A549 (cell line): ENCODE measurements around the gene CD99. TPM values are rescaled to one million over a fixed set of nuclear protein-coding genes. Genes with fewer than 3 reads are reported as not detected.

Experiments used
- ATAC-seq, 2 experiments: fragments of 200-7000 bp in 1 of 2; fragments of >200 bp in 1 of 2; cut with Nextera tagmentation in 1 of 2; cut with Tn5 transposase in 1 of 2; 3 replicates each; pipeline versions ENCODE4 v1.8.0 to v1.9.1; 2018 to 2020; ENCODE audit warnings: mild to moderate bottlenecking in 1 of 2, moderate library complexity in 1 of 2
- CTCF ChIA-PET: fragments of 300-600 bp; sonication (Branson Sonifier 250); formaldehyde crosslinking; extraction: SDS; loops from one replicate; lab custom pipeline; 2021; ENCODE audit warnings: antibody characterized with exemption, inconsistent platforms; lab: Yijun Ruan, JAX
- POLR2A ChIA-PET: fragments of 350-600 bp; formaldehyde crosslinking; extraction: SDS; loops from one replicate; lab custom pipeline; 2021; ENCODE audit warnings: antibody characterized with exemption, inconsistent platforms; lab: Yijun Ruan, JAX
- DNase-seq, 2 experiments: peaks; one replicate each; pipeline versions ENCODE4 v3.0.0 to v3.0.0-alpha.2; 2011 to 2016; ENCODE audit warnings: low read depth in 1 of 2, low spot score in 1 of 2
- FAIRE-seq: peaks from 2 replicates; lab custom pipeline; 2011; peaks lifted over from hg19 to GRCh38; lab: Jason Lieb, UNC
- H3K27ac ChIP-seq, 2 experiments: fragments of >200 bp; sonication (Bioruptor Twin); formaldehyde crosslinking; 3 replicates each; pipeline ENCODE4 v1.5.1; 2016 to 2017
- H3K4me1 ChIP-seq: fragments of >200 bp; sonication (Bioruptor Twin); formaldehyde crosslinking; 3 replicates; pipeline ENCODE4 v1.6.1; 2016
- H3K4me2 ChIP-seq: fragments of >200 bp; sonication (Bioruptor Twin); formaldehyde crosslinking; 3 replicates; pipeline ENCODE4 v1.6.1; 2016
- H3K4me3 ChIP-seq: fragments of >200 bp; sonication (Bioruptor Twin); formaldehyde crosslinking; 3 replicates; pipeline ENCODE4 v1.5.1; 2016
- H3K9me3 ChIP-seq: fragments of >200 bp; sonication (Bioruptor Twin); formaldehyde crosslinking; 3 replicates; pipeline ENCODE4 v1.6.1; 2016
- BCL3 ChIP-seq: fragments of >200 bp; sonication (Bioruptor Twin); formaldehyde crosslinking; IDR thresholded peaks from 3 replicates; pipeline ENCODE4 v1.6.1; 2016
- BHLHE40 ChIP-seq: IDR thresholded peaks from 2 replicates; pipeline ENCODE4 v1.6.1; 2012; ENCODE audit warnings: low read depth, low read length, inconsistent platforms
- CBX8 ChIP-seq: fragments of 200-600 bp; sonication (generic); IDR thresholded peaks from 2 replicates; pipeline ENCODE4 v1.6.1; 2016
- CHD4 ChIP-seq: fragments of 200-600 bp; sonication (generic); IDR thresholded peaks from 2 replicates; pipeline ENCODE4 v1.6.1; 2016; ENCODE audit warnings: antibody characterized with exemption, mild to moderate bottlenecking, borderline replicate concordance
- EP300 ChIP-seq, 2 experiments: fragments of >200 bp; sonication (Bioruptor Twin); formaldehyde crosslinking; IDR thresholded peaks; 2 replicates in 1 of 2; 3 replicates in 1 of 2; pipeline ENCODE4 v1.6.1; 2016 to 2017
- HEYL ChIP-seq: fragments of 250-450 bp; sonication (Bioruptor Pico); IDR thresholded peaks from 2 replicates; pipeline ENCODE4 v1.8.0; 2021; ENCODE audit warnings: mild to moderate bottlenecking, moderate library complexity
- HOXA7 ChIP-seq: fragments of 250-450 bp; sonication (Bioruptor Pico); IDR thresholded peaks from 2 replicates; pipeline ENCODE4 v1.5.0; 2020; ENCODE audit warnings: mild to moderate bottlenecking, moderate library complexity
- JUN ChIP-seq, 2 experiments: fragments of >200 bp; sonication (Bioruptor Twin); formaldehyde crosslinking; IDR thresholded peaks; 2 replicates in 1 of 2; 3 replicates in 1 of 2; pipeline ENCODE4 v1.6.1; 2016 to 2017
- JUNB ChIP-seq: fragments of >200 bp; sonication (Bioruptor Twin); formaldehyde crosslinking; IDR thresholded peaks from 2 replicates; pipeline ENCODE4 v1.6.1; 2016
- KDM5A ChIP-seq: fragments of 200-600 bp; sonication (generic); IDR thresholded peaks from 2 replicates; pipeline ENCODE4 v1.6.1; 2016; ENCODE audit warnings: antibody characterized with exemption, mild to moderate bottlenecking
- NFE2L2 ChIP-seq: fragments of 150-350 bp; conservative IDR thresholded peaks from 2 replicates; pipeline ENCODE4 v1.6.1; 2014; ENCODE audit warnings: low read length
- NR3C1 ChIP-seq: fragments of >200 bp; sonication (Bioruptor Twin); formaldehyde crosslinking; IDR thresholded peaks from 3 replicates; pipeline ENCODE4 v1.6.1; 2017
- POLR2A ChIP-seq: IDR thresholded peaks from 2 replicates; pipeline ENCODE4 v1.6.1; 2012; ENCODE audit warnings: mild to moderate bottlenecking, low read length
- POLR2AphosphoS2 ChIP-seq: conservative IDR thresholded peaks from 2 replicates; pipeline ENCODE4 v1.6.1; 2012; ENCODE audit warnings: low read length, improper control_type of control experiment, inconsistent platforms
- RCOR1 ChIP-seq: fragments of 150-350 bp; IDR thresholded peaks from 2 replicates; pipeline ENCODE4 v1.6.1; 2014; ENCODE audit warnings: antibody characterized with exemption, low read length, low read depth
- TP53 ChIP-seq: fragments of 250-450 bp; sonication (Bioruptor Pico); IDR thresholded peaks from 2 replicates; pipeline ENCODE4 v1.5.0; 2021; ENCODE audit warnings: mild to moderate bottlenecking, moderate library complexity
- USF2 ChIP-seq: fragments of 450-650 bp; IDR thresholded peaks from 2 replicates; pipeline ENCODE4 v1.6.1; 2014; ENCODE audit warnings: antibody characterized with exemption
- ZFP36 ChIP-seq: fragments of 450-650 bp; IDR thresholded peaks from 2 replicates; pipeline ENCODE4 v1.6.1; 2014; ENCODE audit warnings: borderline replicate concordance; ENCODE audit not compliant: partially characterized antibody
- ZNF302 ChIP-seq: fragments of 250-450 bp; sonication (Bioruptor Pico); IDR thresholded peaks from 2 replicates; pipeline ENCODE4 v1.9.0; 2021; ENCODE audit warnings: inconsistent platforms, mild to moderate bottlenecking, moderate library complexity
- WGBS: methylation state at CpG from one replicate; pipeline ENCODE4 v1.1.6; 2017; ENCODE audit errors: missing lambda C conversion rate; 5-methylcytosine and 5-hydroxymethylcytosine counted together
- polyA plus RNA-seq, 4 experiments: library from polyadenylated mRNA; depleted of rRNA in 3 of 4; stranded (reverse); fragments of >200 nt; fragmentation: RNase III in 1 of 4; extraction: RNeasy Plus Mini Kit Qiagen cat#74134 plus additional on column Dnase treatment in 1 of 4; gene quantifications; 2 replicates in 3 of 4; 3 replicates in 1 of 4; pipeline ENCODE4 v1.2.3, GENCODE V29; 2011 to 2017
- TF ChIP-seq, protein P1 (sequence below): fragments of 200-600 bp; sonication (generic); IDR thresholded peaks from 2 replicates; pipeline ENCODE4 v1.6.1; 2016; ENCODE audit warnings: antibody characterized with exemption, mild to moderate bottlenecking, moderate library complexity

CD99 gene
- polyA plus RNA-seq, 2 of the 4 experiments (the other 2 are of a cell fraction) = 136 to 172 TPM

DNA sequence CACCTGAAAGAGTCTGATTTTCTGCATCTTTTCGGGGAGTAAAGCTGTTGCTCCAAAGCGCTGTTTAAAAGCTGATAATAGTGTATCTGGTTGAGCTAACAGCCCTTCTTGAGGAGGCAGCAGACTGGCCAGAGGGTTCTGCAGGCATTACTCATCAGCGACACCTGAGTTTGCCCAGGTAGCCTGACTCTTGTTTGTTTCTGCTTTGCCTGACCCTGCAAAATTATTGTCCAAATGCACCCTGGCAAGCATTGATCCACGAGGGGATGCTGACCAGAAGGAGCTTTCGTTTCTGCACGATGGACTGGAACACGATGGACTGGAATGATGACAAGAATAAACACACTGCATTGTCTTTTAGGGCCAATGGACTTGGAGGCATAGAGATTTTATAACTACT is 6.2 kb downstream of the CD99 start (continued):
- TF ChIP-seq BCL3 (no peak), KDM5A (no peak), CBX8 (no peak), HOXA7 (CRISPR knock-in tag) (no peak), EP300 (IDR thresholded peaks at IDR 0.05) (no peak)

- POLR2A ChIA-PET = no interaction called here
- FAIRE-seq (no peak), ATAC-seq (peak in 1 of 2 experiments; percentile 18; a peak in 1 of 6 replicates), DNase-seq (no peak)
- peaks cover 23% of the 10 kb centered on the region for H3K4me1 ChIP-seq
- H3K27ac ChIP-seq = no peak overlapping the region; a peak in 1 of 6 replicates
- peak overlapping the region; percentile 30; the same call in 1 of the 3 replicates for H3K4me2 ChIP-seq
- WGBS = 90% methylated on average over 9 of the region's 9 CpGs
- TF ChIP-seq POLR2A (no peak), USF2 (no peak), NR3C1 (no peak), ZFP36 (no peak), HEYL (no peak), NFE2L2 (no peak), RCOR1 (no peak), HOXA7 (CRISPR knock-in tag) (no peak), BHLHE40 (no peak), ZNF302 (CRISPR knock-in tag) (no peak), TP53 (CRISPR knock-in tag) (no peak), POLR2AphosphoS2 (no peak), BCL3 (no peak), JUNB (no peak), JUN (IDR thresholded peaks at IDR 0.05) (no peak), CBX8 (no peak), CHD4 (no peak)
- TF ChIP-seq, protein P1, sequence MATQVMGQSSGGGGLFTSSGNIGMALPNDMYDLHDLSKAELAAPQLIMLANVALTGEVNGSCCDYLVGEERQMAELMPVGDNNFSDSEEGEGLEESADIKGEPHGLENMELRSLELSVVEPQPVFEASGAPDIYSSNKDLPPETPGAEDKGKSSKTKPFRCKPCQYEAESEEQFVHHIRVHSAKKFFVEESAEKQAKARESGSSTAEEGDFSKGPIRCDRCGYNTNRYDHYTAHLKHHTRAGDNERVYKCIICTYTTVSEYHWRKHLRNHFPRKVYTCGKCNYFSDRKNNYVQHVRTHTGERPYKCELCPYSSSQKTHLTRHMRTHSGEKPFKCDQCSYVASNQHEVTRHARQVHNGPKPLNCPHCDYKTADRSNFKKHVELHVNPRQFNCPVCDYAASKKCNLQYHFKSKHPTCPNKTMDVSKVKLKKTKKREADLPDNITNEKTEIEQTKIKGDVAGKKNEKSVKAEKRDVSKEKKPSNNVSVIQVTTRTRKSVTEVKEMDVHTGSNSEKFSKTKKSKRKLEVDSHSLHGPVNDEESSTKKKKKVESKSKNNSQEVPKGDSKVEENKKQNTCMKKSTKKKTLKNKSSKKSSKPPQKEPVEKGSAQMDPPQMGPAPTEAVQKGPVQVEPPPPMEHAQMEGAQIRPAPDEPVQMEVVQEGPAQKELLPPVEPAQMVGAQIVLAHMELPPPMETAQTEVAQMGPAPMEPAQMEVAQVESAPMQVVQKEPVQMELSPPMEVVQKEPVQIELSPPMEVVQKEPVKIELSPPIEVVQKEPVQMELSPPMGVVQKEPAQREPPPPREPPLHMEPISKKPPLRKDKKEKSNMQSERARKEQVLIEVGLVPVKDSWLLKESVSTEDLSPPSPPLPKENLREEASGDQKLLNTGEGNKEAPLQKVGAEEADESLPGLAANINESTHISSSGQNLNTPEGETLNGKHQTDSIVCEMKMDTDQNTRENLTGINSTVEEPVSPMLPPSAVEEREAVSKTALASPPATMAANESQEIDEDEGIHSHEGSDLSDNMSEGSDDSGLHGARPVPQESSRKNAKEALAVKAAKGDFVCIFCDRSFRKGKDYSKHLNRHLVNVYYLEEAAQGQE = no peak
- no peaks in the 10 kb centered on the region for H3K9me3 ChIP-seq
- CTCF ChIA-PET = no interaction called here
- no peak overlapping the region for H3K4me3 ChIP-seq
Observed at GRCh38 chrX:2697741-2698299, 6.7 kb downstream of the CD99 start.
